Measurements from ENCODE around the gene KLK12.

DNA sequence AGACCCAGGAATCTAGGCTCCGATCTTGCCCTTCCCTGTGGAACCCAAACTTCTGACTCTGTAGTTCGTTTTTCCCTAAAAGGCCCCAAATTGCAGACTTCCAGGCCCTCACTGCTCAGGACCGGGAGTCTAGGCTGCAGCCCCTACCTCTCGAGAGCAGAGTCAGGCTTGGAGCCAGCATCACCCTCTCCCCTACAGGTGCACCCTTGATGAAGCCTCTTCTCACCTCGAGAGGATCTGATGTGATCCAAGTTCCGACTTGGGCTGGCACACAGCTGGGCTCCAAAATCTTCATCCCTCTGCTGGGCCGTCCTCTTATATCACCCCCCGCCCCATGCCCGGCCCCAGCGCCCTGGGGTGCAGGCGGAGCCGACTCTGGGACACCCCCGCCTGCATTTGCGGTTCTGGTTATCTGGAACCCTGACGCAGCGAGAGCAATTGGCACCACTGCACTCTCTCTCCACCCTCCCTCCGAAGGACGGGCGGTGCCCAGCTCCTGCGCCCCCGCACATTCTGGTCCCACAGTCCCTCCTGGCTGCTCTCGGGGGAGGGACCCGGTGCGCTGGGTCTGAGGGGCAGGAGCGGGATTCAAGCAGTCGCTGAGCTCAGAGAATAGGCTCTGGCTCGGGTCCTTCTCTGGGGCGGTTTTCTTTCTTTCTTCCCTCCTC is 51.0 kb downstream of the KLK12 start, which contains the start of gene KLK7:
- TF ChIP-seq, protein P1, sequence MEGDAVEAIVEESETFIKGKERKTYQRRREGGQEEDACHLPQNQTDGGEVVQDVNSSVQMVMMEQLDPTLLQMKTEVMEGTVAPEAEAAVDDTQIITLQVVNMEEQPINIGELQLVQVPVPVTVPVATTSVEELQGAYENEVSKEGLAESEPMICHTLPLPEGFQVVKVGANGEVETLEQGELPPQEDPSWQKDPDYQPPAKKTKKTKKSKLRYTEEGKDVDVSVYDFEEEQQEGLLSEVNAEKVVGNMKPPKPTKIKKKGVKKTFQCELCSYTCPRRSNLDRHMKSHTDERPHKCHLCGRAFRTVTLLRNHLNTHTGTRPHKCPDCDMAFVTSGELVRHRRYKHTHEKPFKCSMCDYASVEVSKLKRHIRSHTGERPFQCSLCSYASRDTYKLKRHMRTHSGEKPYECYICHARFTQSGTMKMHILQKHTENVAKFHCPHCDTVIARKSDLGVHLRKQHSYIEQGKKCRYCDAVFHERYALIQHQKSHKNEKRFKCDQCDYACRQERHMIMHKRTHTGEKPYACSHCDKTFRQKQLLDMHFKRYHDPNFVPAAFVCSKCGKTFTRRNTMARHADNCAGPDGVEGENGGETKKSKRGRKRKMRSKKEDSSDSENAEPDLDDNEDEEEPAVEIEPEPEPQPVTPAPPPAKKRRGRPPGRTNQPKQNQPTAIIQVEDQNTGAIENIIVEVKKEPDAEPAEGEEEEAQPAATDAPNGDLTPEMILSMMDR (IDR thresholded peaks at IDR 0.05) = no peak
- TF ChIP-seq POLR2A (IDR thresholded peaks at IDR 0.05) = no peak

Data from adrenal gland (tissue), 5 donors.